Naive thymus-derived CD8-positive, alpha-beta T cell (primary cell): ENCODE measurements around the gene AZI2. TPM values are rescaled to one million over a fixed set of nuclear protein-coding genes. Genes with fewer than 3 reads are reported as not detected.
A peak's percentile ranks its signal among the peaks of the same experiment; 100 is the strongest.

Experiments used
- ATAC-seq, 2 donors: fragments of 150-1000 bp; cut with Tn5 transposase in 1 of 2; sonication (Bioruptor Pico), chemical (Tn5 transposase) in 1 of 2; 1 replicate in 1 of 2; 2 replicates in 1 of 2; pipeline ENCODE4 v1.10.0; 2021; ENCODE audit warnings: mild to moderate bottlenecking in 2 of 2, moderate library complexity in 2 of 2
- POLR2A ChIA-PET: fragments of 350-600 bp; sonication (Branson Sonifier 250); formaldehyde crosslinking; loops from one replicate; lab custom pipeline; 2021; ENCODE audit warnings: antibody characterized with exemption; lab: Charles Lee
- DNase-seq, 10 donors: peaks; one replicate each; pipeline versions ENCODE4 v3.0.0 to v3.0.0-alpha.2; 2020 to 2022
- H3K27ac Mint-ChIP-seq, 10 donors: one replicate each; pipeline ENCODE4 v1.8.0; 2020 to 2022; ENCODE audit warnings: mild to moderate bottlenecking in 10 of 10, mixed read lengths in 10 of 10, moderate library complexity in 4 of 10, inconsistent platforms in 1 of 10
- H3K27me3 Mint-ChIP-seq, 5 donors: one replicate each; pipeline ENCODE4 v1.8.0; 2021 to 2022; ENCODE audit warnings: mixed read lengths in 5 of 5
- H3K36me3 Mint-ChIP-seq, 3 donors: one replicate each; pipeline ENCODE4 v1.8.0; 2020 to 2022; ENCODE audit warnings: mixed read lengths in 3 of 3, mild to moderate bottlenecking in 2 of 3, inconsistent platforms in 1 of 3
- H3K4me1 Mint-ChIP-seq, 4 donors: one replicate each; pipeline ENCODE4 v1.8.0; 2021 to 2022; ENCODE audit warnings: mixed read lengths in 4 of 4
- H3K4me3 Mint-ChIP-seq, 10 donors: one replicate each; pipeline ENCODE4 v1.8.0; 2020 to 2022; ENCODE audit warnings: mild to moderate bottlenecking in 10 of 10, mixed read lengths in 10 of 10, moderate library complexity in 6 of 10, inconsistent platforms in 1 of 10
- H3K9me3 Mint-ChIP-seq, 9 donors: one replicate each; pipeline ENCODE4 v1.8.0; 2020 to 2022; ENCODE audit warnings: mixed read lengths in 9 of 9, mild to moderate bottlenecking in 3 of 9, inconsistent platforms in 1 of 9, moderate library complexity in 1 of 9
- polyA plus RNA-seq, 3 donors: library from polyadenylated mRNA; unstranded; fragments of 300-500 nt; fragmentation: Illumina TruSeq; gene quantifications; one replicate each; pipeline ENCODE4 v1.2.3, GENCODE V29; 2021
- total RNA-seq, 8 experiments: library from RNA in 2 of 8; stranded (reverse) in 2 of 8; gene quantifications; one replicate each; pipeline ENCODE4 v1.2.3 and lab custom pipeline; 2021 to 2026

Gene AZI2
- 10 to 100 TPM; 45.5 to 47.3 TPM for total RNA-seq
- 10 to 100 TPM; 41.3 to 54.0 (median 43.6) TPM for polyA plus RNA-seq
- 17.2 to 47.1 (median 31.3) reads per million in 6 experiments for total RNA-seq (lab: John Stamatoyannopoulos, UW)

- H3K27ac Mint-ChIP-seq: peak within 1 kb of the TSS; percentile 97 to 99 (median 99)
- DNase-seq: peak; percentile 88 to 95 (median 91)
- peaks cover 0 to 17% (median 9%) of the 10 kb centered on the region in 9 donors for H3K9me3 Mint-ChIP-seq
- H3K4me1 Mint-ChIP-seq: peaks cover 22 to 62% (median 50%) of the 10 kb centered on the region in 4 donors
- POLR2A ChIA-PET: interaction anchor here (0.6 to 1.6 kb wide), 17 partner anchors 9 to 869 kb away, joined by 3 to 12 read pairs (median 4); partner anchors contain the start of genes CMC1 and SLC4A7
- no peaks in the 10 kb centered on the region for H3K27me3 Mint-ChIP-seq
- ATAC-seq: peak; percentile 83 to 87
- peaks cover 7 to 22% (median 14%) of the 10 kb centered on the region in 3 donors for H3K36me3 Mint-ChIP-seq
- H3K4me3 Mint-ChIP-seq: peak within 1 kb of the TSS; percentile 92 to 99 (median 97)
Observed at GRCh38 chr3:28348629-28349468, at the start of gene AZI2, which contains the start of gene ZCWPW2. TSS of gene AZI2 (minus strand) at chr3:28348824. CDS start at chr3:28340617, 8,207 bp downstream. TSS of gene ZCWPW2 (plus strand) at chr3:28348721. CDS start at chr3:28413069, 64,348 bp downstream.

DNA sequence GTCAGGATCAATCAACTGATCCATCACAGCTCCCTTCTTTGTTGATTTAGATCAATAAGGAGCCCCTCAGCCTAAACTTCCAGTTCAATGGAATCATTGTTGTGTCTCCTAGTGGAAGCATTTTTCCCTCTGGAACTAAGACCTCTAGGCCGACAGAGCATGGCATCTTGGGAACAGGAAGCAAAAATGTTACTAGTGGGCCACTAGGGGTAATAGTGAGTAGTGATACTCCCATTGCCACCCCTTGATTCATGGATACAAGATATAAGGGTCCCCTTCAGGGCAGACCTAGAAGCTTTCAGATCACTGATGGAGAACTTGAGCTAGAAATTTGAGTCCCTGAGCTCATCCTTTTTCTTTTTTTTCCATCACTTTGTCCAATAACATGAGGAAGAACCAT is 40.4 kb upstream of the AZI2 start:
- ATAC-seq: no peak
- POLR2A ChIA-PET: no interaction called here
- DNase-seq: no peak
- H3K4me1 Mint-ChIP-seq: no peaks in the 10 kb centered on the region
- peaks cover 19 to 68% (median 36%) of the 10 kb centered on the region in 9 donors for H3K9me3 Mint-ChIP-seq
- peaks cover 0 to 4% (median 0%) of the 10 kb centered on the region in 5 donors for H3K27me3 Mint-ChIP-seq
- no peak overlapping the region for H3K27ac Mint-ChIP-seq
- H3K36me3 Mint-ChIP-seq: peaks cover 0 to 62% (median 26%) of the 10 kb centered on the region in 3 donors
- H3K4me3 Mint-ChIP-seq: no peak overlapping the region

DNA sequence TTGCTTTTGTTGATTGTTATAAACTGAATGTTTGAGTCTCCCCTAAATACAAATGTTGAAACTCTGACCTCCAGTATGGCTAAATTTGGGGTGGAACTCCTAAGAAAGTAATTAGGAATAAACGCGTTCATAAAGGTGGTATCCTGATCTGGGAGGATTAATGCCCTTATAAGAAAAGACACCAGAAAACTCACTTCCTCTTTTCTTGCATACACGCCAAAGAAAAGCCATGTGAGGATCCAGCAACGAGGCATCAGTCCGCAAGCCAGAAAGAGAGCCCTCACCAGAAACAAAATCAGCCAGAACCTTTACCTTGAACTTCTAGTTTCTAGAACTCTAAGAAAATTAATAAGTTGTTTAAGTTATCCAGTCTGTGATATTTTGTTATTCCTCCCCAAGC is 37.4 kb upstream of the AZI2 start:
- H3K4me3 Mint-ChIP-seq: no peak overlapping the region
- peaks cover 0 to 39% (median 9%) of the 10 kb centered on the region in 9 donors for H3K9me3 Mint-ChIP-seq
- H3K36me3 Mint-ChIP-seq: peaks cover 0 to 33% (median 17%) of the 10 kb centered on the region in 3 donors
- no peak for DNase-seq
- H3K27me3 Mint-ChIP-seq: peaks cover 0 to 2% (median 0%) of the 10 kb centered on the region in 5 donors
- H3K4me1 Mint-ChIP-seq: no peaks in the 10 kb centered on the region
- H3K27ac Mint-ChIP-seq: no peak overlapping the region
- ATAC-seq: no peak
- POLR2A ChIA-PET: no interaction called here

DNA sequence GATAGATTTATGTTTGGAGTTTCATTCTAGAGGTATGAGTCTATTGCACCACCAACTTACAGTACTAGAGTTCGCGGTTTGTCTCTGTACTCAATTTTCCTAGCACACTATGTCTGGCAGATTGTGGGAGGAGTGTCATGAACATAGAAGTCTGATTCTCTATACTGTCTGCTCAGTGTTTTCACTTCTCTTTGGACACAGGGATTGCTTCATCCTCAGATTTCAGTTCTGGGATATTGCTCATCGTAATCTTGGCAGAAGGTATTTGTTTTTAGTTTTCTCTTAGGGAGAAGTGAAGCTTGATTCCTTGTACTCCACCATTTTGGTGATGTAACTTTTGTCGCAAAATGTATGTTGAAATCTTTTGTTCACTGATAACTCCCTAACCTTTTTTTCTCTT is 27.8 kb upstream of the AZI2 start:
- H3K4me1 Mint-ChIP-seq: no peaks in the 10 kb centered on the region
- POLR2A ChIA-PET: no interaction called here
- ATAC-seq: no peak

DNA sequence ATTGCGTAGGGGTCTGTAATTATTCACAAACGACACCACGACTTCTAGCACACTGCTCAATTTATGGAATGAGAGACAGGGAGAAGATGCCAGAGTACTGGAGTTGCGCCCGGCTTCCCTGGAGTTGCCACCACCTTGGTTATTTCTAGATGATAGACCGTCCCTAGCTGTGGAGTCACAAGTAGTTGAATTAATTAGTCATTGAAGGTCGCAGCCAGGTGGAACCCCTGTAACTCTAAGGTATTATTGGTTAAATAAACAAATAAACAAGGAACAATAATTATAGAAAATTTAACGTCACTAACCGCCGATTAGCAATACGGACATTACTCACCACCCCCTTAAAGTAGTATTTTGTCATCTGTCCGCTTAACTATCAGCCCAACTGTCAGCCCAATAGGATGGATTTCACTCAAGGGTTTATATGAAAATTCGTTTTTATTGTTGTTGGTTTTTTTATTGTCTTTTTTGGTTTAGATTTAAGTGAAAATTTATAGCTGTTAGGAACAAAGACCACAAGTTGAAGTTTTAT is 911 bp upstream of the AZI2 start:
- ATAC-seq (no peak), DNase-seq (no peak)
- Mint-ChIP-seq H3K4me3 (peak overlapping the region; percentile 92 to 99 (median 97)), H3K4me1 (peaks cover 22 to 61% (median 50%) of the 10 kb centered on the region in 4 donors), H3K36me3 (peaks cover 10 to 26% (median 17%) of the 10 kb centered on the region in 3 donors), H3K27me3 (no peaks in the 10 kb centered on the region), H3K9me3 (peaks cover 0 to 20% (median 12%) of the 10 kb centered on the region in 9 donors), H3K27ac (peak overlapping the region; percentile 97 to 99 (median 99))
- POLR2A ChIA-PET: interaction anchor here (0.6 to 1.6 kb wide), 15 partner anchors 10 to 870 kb away, joined by 3 to 12 read pairs (median 4); partner anchors contain the start of genes CMC1 and SLC4A7

More for the DNA sequence above, 27.8 kb upstream of the AZI2 start:
- Mint-ChIP-seq H3K27me3 (peaks cover 0 to 4% (median 0%) of the 10 kb centered on the region in 5 donors), H3K36me3 (peaks cover 4 to 20% (median 18%) of the 10 kb centered on the region in 3 donors), H3K27ac (no peak overlapping the region), H3K4me3 (no peak overlapping the region), H3K9me3 (peaks cover 1 to 28% (median 20%) of the 10 kb centered on the region in 9 donors)
- no peak for DNase-seq

DNA sequence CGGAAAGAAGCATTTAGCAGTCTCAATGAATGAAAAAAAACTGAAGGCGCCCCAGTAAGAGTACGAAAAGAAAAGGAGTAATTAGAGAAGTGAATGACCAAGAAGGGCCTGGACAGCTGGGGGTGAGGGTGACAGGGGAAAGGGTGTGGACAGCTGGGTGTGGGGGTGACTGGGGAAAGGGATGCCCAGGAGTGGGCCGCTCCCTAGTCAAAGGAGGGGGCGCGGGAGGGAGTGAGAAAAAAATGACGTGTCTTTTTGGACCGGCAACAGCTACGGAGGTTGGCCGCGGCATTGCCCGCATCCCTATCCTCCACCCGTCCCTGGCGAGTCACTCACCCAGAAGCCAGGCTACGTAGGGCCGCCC is 377 bp downstream of the AZI2 start:
- no peak for DNase-seq
- peaks cover 0 to 11% (median 5%) of the 10 kb centered on the region in 9 donors for H3K9me3 Mint-ChIP-seq
- POLR2A ChIA-PET: interaction anchor here (0.7 to 1.6 kb wide), 12 partner anchors 8 to 864 kb away, joined by 3 to 12 read pairs (median 6); partner anchors contain the start of genes EOMES and SLC4A7
- peaks cover 4 to 16% (median 9%) of the 10 kb centered on the region in 3 donors for H3K36me3 Mint-ChIP-seq
- no peaks in the 10 kb centered on the region for H3K27me3 Mint-ChIP-seq
- H3K27ac Mint-ChIP-seq: peak overlapping the region; percentile 97 to 99 (median 99)
- H3K4me3 Mint-ChIP-seq: peak overlapping the region; percentile 92 to 99 (median 97)
- H3K4me1 Mint-ChIP-seq: peaks cover 22 to 67% (median 55%) of the 10 kb centered on the region in 4 donors
- ATAC-seq: peak in 1 of 2 donors; percentile 80

GRCh38 chr3:28347374-28348264 is 1.0 kb downstream of the AZI2 start:
- Mint-ChIP-seq H3K36me3 (peaks cover 4 to 14% (median 9%) of the 10 kb centered on the region in 3 donors), H3K4me3 (peak overlapping the region; percentile 92 to 99 (median 97)), H3K27ac (peak overlapping the region; percentile 97 to 99 (median 99)), H3K9me3 (peaks cover 0 to 11% (median 5%) of the 10 kb centered on the region in 9 donors), H3K27me3 (no peaks in the 10 kb centered on the region), H3K4me1 (peaks cover 24 to 73% (median 61%) of the 10 kb centered on the region in 4 donors)
- DNase-seq: peak in 2 of 10 donors; percentile 6 to 16
- POLR2A ChIA-PET: interaction anchor here (0.7 to 1.6 kb wide), 6 partner anchors 12 to 635 kb away, joined by 4 to 12 read pairs (median 6); partner anchors contain the start of gene EOMES
- no peak for ATAC-seq

- Mint-ChIP-seq H3K27ac (peak overlapping the region in 2 of 10 donors; percentile 12 to 98), H3K4me3 (peak overlapping the region in 1 of 10 donors; percentile 42), H3K9me3 (peaks cover 0 to 2% (median 0%) of the 10 kb centered on the region in 9 donors), H3K27me3 (no peaks in the 10 kb centered on the region), H3K4me1 (peaks cover 29 to 71% (median 68%) of the 10 kb centered on the region in 4 donors), H3K36me3 (no peaks in the 10 kb centered on the region)
- no peak for DNase-seq
- ATAC-seq: no peak
- POLR2A ChIA-PET: no interaction called here
Observed at GRCh38 chr3:28345690-28346089, 2.9 kb downstream of the AZI2 start.

DNA sequence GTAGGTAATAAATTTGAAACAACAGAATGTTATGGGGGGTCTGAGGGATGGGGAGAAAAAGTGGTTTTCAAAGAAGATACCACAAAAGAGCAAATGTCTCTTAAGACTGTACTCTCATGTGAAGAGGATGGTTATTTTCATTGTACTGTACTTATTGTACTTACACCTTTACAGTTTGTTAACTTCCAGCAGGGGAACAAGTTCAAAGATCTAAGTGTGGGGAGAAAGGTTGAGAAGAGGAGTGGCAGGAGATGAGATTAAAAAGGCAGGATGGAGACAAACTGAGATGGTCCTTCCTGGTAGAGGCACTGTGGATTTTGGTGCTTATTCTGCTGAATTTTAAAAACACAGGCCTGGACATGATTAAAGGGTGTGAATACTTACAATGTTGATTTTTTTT is 5.5 kb downstream of the AZI2 start:
- peak overlapping the region in 2 of 10 donors; percentile 15 to 16 for H3K4me3 Mint-ChIP-seq

DNA sequence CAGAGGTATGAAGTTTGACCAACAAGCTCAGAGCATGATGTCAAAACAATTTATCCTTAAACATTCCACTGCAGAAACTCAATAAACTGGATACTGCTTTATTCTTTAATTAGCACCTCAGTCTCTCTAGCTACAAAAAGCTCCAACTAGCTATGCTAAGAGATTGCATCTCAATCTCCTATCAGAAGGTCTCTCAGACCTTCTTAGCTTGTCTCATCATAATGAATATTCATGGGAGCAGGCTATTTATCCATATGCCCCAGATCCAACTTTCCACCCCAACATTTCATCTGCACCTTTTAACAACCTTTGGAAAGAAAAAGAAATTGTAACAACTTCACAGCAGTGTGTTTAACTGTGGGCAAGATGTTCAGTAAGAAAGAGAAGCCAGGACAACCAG is 11.4 kb downstream of the AZI2 start:
- Mint-ChIP-seq H3K27ac (peak overlapping the region in 1 of 10 donors; percentile 47), H3K36me3 (peaks cover 4 to 48% (median 5%) of the 10 kb centered on the region in 3 donors), H3K4me3 (no peak overlapping the region), H3K9me3 (no peaks in the 10 kb centered on the region), H3K4me1 (peaks cover 8 to 23% (median 18%) of the 10 kb centered on the region in 4 donors), H3K27me3 (no peaks in the 10 kb centered on the region)
- POLR2A ChIA-PET: interaction anchor here (2.0 kb wide), 1 partner anchor 12 kb away, joined by 6 read pairs; the partner anchor contains the start of genes AZI2 and ZCWPW2
- no peak for DNase-seq
- no peak for ATAC-seq

More for the DNA sequence above, 5.5 kb downstream of the AZI2 start:
- H3K4me1 Mint-ChIP-seq: peaks cover 22 to 56% (median 52%) of the 10 kb centered on the region in 4 donors
- H3K27ac Mint-ChIP-seq: peak overlapping the region in 5 of 10 donors; percentile 9 to 52 (median 49)
- H3K9me3 Mint-ChIP-seq: no peaks in the 10 kb centered on the region
- H3K27me3 Mint-ChIP-seq: no peaks in the 10 kb centered on the region
- H3K36me3 Mint-ChIP-seq: peaks cover 0 to 21% (median 5%) of the 10 kb centered on the region in 3 donors
- POLR2A ChIA-PET: no interaction called here
- ATAC-seq: peak in 1 of 2 donors; percentile 15
- DNase-seq: no peak

- Mint-ChIP-seq H3K4me3 (peak overlapping the region in 2 of 10 donors; percentile 8 to 30), H3K27me3 (no peaks in the 10 kb centered on the region), H3K4me1 (peaks cover 7 to 14% (median 11%) of the 10 kb centered on the region in 4 donors), H3K36me3 (peaks cover 3 to 55% (median 4%) of the 10 kb centered on the region in 3 donors), H3K27ac (peak overlapping the region in 6 of 10 donors; percentile 7 to 80 (median 28)), H3K9me3 (no peaks in the 10 kb centered on the region)
- ATAC-seq: peak in 1 of 2 donors; percentile 70
- DNase-seq: peak in 3 of 10 donors; percentile 15 to 44 (median 18)
- POLR2A ChIA-PET: interaction anchor here (1.6 to 2.1 kb wide), 2 partner anchors 13 to 623 kb away, joined by 4 to 7 read pairs; partner anchors contain the start of genes AZI2 and ZCWPW2
Observed at GRCh38 chr3:28335246-28335645, 13.4 kb downstream of the AZI2 start.
